Measurements from ENCODE around the gene MFN2.

MFN2 gene

DNA sequence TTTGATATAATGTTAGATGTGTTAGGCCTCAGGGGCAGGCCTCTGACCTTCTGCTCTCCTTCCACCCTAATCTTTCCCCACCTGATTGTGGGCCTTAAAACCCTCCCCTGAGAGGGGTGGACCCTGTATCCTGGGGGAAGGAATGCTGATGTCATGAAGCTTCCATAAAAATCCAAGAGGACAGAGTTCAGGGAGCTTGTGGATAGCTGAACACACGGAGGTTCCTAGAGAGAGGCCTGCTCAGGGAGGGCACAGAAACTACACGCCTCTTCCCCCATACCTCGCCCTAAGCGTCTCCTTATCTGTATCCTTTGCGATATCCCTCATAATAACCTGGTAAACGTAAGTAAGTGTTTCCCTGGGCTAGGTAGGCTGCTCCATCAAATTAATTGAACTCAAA, 4.3 kb downstream of the MFN2 start (continued):
- TF ChIP-seq, protein P1, sequence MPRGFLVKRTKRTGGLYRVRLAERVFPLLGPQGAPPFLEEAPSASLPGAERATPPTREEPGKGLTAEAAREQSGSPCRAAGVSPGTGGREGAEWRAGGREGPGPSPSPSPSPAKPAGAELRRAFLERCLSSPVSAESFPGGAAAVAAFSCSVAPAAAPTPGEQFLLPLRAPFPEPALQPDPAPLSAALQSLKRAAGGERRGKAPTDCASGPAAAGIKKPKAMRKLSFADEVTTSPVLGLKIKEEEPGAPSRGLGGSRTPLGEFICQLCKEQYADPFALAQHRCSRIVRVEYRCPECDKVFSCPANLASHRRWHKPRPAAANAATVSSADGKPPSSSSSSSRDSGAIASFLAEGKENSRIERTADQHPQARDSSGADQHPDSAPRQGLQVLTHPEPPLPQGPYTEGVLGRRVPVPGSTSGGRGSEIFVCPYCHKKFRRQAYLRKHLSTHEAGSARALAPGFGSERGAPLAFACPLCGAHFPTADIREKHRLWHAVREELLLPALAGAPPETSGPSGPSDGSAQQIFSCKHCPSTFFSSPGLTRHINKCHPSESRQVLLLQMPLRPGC (tag by site-specific recombination; IDR thresholded peaks at IDR 0.05) = no peak
- TF ChIP-seq MYNN (tag by site-specific recombination; IDR thresholded peaks at IDR 0.05; ENCODE audit: borderline replicate concordance) = no peak

- no peak overlapping the region for H3K27ac ChIP-seq (ENCODE audit: extremely low read depth, low read depth, low read length)
- POLR2A ChIA-PET = interaction anchor here (0.8 to 1.2 kb wide), 3 partner anchors 12 to 77 kb away, joined by 3 to 4 read pairs (median 4); partner anchors contain the start of gene MIIP
These were observed 4.9 kb downstream of the MFN2 start for GRCh38 chr1:11985171-11985570.

DNA sequence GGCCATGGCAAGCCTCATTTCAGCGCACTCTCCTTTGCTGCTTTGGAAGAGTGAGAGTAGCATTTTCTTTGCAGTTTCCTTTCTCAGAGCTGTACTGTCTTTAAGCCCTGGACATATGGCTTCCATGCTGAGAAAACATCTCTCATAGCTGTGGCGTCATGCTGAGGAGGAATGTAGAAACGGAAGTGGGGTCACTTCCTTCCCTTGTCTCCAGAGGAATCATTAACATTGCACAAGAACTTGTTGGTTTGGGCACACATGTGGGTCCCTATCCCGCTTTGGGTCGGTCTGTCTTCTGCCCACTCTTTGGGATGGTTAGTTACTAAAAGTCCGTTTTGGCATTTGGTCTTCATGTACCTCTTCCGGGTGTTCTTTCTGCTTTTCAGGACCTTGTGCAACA, 5.6 kb downstream of the MFN2 start:
- TF ChIP-seq, protein P2, sequence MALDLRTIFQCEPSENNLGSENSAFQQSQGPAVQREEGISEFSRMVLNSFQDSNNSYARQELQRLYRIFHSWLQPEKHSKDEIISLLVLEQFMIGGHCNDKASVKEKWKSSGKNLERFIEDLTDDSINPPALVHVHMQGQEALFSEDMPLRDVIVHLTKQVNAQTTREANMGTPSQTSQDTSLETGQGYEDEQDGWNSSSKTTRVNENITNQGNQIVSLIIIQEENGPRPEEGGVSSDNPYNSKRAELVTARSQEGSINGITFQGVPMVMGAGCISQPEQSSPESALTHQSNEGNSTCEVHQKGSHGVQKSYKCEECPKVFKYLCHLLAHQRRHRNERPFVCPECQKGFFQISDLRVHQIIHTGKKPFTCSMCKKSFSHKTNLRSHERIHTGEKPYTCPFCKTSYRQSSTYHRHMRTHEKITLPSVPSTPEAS (tag by site-specific recombination; IDR thresholded peaks at IDR 0.05) = no peak
- TF ChIP-seq ZSCAN16 (tag by site-specific recombination; IDR thresholded peaks at IDR 0.05) (no peak), ZNF843 (tag by site-specific recombination; IDR thresholded peaks at IDR 0.05) (no peak), ZNF530 (tag by site-specific recombination; IDR thresholded peaks at IDR 0.05; ENCODE audit: low read depth) (no peak), ZNF350 (tag by site-specific recombination; IDR thresholded peaks at IDR 0.05) (no peak), ZNF132 (tag by site-specific recombination; IDR thresholded peaks at IDR 0.05; ENCODE audit: borderline replicate concordance) (no peak), TCF7L2 (IDR thresholded peaks at IDR 0.05; ENCODE audit: borderline replicate concordance, low read depth, low read length) (no peak), KLF9 (tag by site-specific recombination; IDR thresholded peaks at IDR 0.05; ENCODE audit: low read depth) (no peak), ZNF645 (tag by site-specific recombination; IDR thresholded peaks at IDR 0.05) (no peak), ZNF398 (tag by site-specific recombination; IDR thresholded peaks at IDR 0.05) (no peak), ZBTB21 (tag by site-specific recombination; IDR thresholded peaks at IDR 0.05) (no peak), ZNF184 (tag by site-specific recombination; IDR thresholded peaks at IDR 0.05) (no peak), GLIS2 (tag by site-specific recombination; IDR thresholded peaks at IDR 0.05) (no peak), ZNF221 (tag by site-specific recombination; IDR thresholded peaks at IDR 0.05; ENCODE audit: borderline replicate concordance) (no peak), ZNF514 (tag by site-specific recombination; IDR thresholded peaks at IDR 0.05) (no peak)
- TF ChIP-seq, protein P3, sequence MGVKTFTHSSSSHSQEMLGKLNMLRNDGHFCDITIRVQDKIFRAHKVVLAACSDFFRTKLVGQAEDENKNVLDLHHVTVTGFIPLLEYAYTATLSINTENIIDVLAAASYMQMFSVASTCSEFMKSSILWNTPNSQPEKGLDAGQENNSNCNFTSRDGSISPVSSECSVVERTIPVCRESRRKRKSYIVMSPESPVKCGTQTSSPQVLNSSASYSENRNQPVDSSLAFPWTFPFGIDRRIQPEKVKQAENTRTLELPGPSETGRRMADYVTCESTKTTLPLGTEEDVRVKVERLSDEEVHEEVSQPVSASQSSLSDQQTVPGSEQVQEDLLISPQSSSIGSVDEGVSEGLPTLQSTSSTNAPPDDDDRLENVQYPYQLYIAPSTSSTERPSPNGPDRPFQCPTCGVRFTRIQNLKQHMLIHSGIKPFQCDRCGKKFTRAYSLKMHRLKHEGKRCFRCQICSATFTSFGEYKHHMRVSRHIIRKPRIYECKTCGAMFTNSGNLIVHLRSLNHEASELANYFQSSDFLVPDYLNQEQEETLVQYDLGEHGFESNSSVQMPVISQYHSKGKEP (tag by site-specific recombination; IDR thresholded peaks at IDR 0.05) = no peak
- TF ChIP-seq, protein P4, sequence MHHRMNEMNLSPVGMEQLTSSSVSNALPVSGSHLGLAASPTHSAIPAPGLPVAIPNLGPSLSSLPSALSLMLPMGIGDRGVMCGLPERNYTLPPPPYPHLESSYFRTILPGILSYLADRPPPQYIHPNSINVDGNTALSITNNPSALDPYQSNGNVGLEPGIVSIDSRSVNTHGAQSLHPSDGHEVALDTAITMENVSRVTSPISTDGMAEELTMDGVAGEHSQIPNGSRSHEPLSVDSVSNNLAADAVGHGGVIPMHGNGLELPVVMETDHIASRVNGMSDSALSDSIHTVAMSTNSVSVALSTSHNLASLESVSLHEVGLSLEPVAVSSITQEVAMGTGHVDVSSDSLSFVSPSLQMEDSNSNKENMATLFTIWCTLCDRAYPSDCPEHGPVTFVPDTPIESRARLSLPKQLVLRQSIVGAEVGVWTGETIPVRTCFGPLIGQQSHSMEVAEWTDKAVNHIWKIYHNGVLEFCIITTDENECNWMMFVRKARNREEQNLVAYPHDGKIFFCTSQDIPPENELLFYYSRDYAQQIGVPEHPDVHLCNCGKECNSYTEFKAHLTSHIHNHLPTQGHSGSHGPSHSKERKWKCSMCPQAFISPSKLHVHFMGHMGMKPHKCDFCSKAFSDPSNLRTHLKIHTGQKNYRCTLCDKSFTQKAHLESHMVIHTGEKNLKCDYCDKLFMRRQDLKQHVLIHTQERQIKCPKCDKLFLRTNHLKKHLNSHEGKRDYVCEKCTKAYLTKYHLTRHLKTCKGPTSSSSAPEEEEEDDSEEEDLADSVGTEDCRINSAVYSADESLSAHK (tag by site-specific recombination; IDR thresholded peaks at IDR 0.05) = no peak
- no peaks in the 10 kb centered on the region for H3K4me1 ChIP-seq (ENCODE audit: control insufficient read depth, insufficient read depth, low read length)
- POLR2A ChIA-PET = interaction anchor here (0.8 to 1.2 kb wide), 2 partner anchors 11 to 78 kb away, joined by 3 to 4 read pairs; no protein-coding TSS in a partner anchor
- H3K36me3 ChIP-seq (ENCODE audit: control insufficient read depth in 2 of 2, insufficient read depth in 1 of 2, low read length in 2 of 2) = peaks cover 19 to 87% of the 10 kb centered on the region in 2 experiments; a peak in 2 of 3 replicates
- no peak overlapping the region for H3K4me3 ChIP-seq (ENCODE audit: low read depth, low read length)
- H3K27ac ChIP-seq (ENCODE audit: extremely low read depth, low read depth, low read length) = no peak overlapping the region
- H3K9me3 ChIP-seq (ENCODE audit: control insufficient read depth, insufficient read depth, low read depth, low read length) = no peaks in the 10 kb centered on the region
- CTCF ChIA-PET = interaction anchor here (0.6 kb wide), 1 partner anchor 45 kb away, joined by 3 read pairs; no protein-coding TSS in a partner anchor

More at GRCh38 chr1:11985171-11985570, 4.9 kb downstream of the MFN2 start:
- H3K4me1 ChIP-seq (ENCODE audit: control insufficient read depth, insufficient read depth, low read length) = no peaks in the 10 kb centered on the region
- H3K9me3 ChIP-seq (ENCODE audit: control insufficient read depth, insufficient read depth, low read depth, low read length) = no peaks in the 10 kb centered on the region
- CTCF ChIA-PET = interaction anchor here (0.6 kb wide), 1 partner anchor 45 kb away, joined by 3 read pairs; no protein-coding TSS in a partner anchor
- H3K4me3 ChIP-seq (ENCODE audit: low read depth, low read length) = no peak overlapping the region
- TF ChIP-seq ZNF426 (tag by site-specific recombination; IDR thresholded peaks at IDR 0.05) (no peak), EGR2 (tag by site-specific recombination; IDR thresholded peaks at IDR 0.05; ENCODE audit: low read depth) (no peak), ZNF558 (tag by site-specific recombination; IDR thresholded peaks at IDR 0.05) (no peak), SETDB1 (IDR thresholded peaks at IDR 0.05; ENCODE audit: insufficient read length, low read length) (no peak)
- H3K36me3 ChIP-seq (ENCODE audit: control insufficient read depth in 2 of 2, insufficient read depth in 1 of 2, low read length in 2 of 2) = peaks cover 19 to 80% of the 10 kb centered on the region in 2 experiments; a peak in 2 of 3 replicates
